HG02763 (cell line): ENCODE measurements around the gene NCOA6.
"Not testable (repeated sequence)": the region's sequence is repeated elsewhere in the genome, so short reads cannot be mapped to it uniquely, and the experiment has no call there.

Experiments
- ATAC-seq: cut with Tn5 transposase; IDR thresholded peaks from one replicate; pipeline ENCODE4 v1.9.1; 2021; ENCODE audit warnings: mild to moderate bottlenecking, moderate library complexity; ENCODE audit not compliant: unreplicated experiment

Gene NCOA6

DNA sequence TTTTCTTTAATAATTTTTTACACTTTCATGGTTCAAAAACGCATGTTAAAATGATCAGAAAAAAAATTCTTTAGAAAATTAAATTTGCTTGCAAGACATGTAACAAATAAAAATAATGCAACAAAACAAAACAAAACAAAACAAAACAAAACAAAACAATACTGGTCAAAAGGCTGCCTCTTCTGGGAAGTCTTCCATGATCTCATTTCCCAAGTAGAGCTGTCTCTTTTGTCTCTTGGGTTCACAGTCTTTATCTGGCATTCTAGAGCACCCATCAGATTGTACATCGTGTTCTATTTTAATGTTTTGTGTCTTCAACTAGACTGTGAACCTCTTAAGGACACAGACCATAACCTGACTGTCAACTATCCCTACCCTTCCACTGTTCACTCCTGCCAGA, 96.0 kb downstream of the NCOA6 start:
- ATAC-seq, result no peak

DNA sequence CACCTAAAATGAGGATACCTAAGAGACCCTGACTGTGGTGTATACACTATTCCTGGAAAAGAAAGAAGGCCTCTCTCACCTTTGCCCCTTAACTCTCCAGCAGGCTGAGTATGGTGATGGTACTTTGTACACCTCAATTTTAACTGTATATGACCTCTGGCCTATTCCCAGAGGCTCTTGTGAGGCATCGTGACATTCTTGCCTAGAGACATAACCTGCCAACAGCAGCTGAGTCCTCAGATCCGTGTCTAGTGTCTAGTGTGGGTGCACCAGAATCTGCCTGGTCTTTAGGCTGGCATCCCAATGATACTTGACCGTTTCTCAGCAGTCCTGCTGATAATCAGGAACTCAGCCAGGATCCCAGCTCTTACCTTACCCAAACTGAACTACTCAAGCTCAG, 101.3 kb downstream of the NCOA6 start:
- ATAC-seq, result no peak

DNA sequence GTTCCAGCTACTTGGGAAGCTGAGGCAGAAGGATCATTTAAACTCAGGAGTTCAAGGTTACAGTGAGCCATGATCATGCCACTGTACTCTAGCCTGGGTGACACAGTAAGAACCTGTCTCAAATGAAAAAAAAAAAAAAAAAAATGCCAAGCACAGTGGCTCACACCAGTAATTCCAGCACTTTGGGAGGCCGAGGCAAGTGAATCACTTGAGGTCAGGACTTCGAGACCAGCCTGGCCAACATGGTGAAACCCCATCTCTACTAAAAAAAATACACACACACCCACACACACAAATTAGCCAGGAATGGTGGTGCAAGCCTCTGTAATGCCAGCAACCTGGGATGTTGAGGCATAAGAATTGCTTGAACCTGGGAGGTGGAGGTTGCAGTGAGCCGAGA, 102.9 kb downstream of the NCOA6 start:
- not testable (repeated sequence) for ATAC-seq

DNA sequence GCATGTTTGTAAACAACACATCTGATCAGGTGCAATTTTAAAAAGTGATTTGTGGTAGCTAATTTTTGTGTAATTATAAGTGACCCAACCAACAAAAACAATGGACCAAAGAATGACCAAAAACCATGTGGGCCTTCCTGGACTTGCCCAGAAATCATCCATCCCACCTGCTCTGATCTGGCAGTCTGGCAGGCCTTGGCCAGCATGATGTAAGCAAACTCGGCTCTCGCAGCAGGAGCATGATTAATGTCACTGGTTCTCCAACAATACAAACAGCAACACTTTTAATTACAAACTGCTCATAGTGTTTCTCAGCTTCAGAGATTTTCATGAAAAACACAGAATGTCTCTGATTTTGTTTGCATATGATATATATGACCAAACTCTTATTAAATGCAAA, 105.2 kb downstream of the NCOA6 start:
- no peak for ATAC-seq

DNA sequence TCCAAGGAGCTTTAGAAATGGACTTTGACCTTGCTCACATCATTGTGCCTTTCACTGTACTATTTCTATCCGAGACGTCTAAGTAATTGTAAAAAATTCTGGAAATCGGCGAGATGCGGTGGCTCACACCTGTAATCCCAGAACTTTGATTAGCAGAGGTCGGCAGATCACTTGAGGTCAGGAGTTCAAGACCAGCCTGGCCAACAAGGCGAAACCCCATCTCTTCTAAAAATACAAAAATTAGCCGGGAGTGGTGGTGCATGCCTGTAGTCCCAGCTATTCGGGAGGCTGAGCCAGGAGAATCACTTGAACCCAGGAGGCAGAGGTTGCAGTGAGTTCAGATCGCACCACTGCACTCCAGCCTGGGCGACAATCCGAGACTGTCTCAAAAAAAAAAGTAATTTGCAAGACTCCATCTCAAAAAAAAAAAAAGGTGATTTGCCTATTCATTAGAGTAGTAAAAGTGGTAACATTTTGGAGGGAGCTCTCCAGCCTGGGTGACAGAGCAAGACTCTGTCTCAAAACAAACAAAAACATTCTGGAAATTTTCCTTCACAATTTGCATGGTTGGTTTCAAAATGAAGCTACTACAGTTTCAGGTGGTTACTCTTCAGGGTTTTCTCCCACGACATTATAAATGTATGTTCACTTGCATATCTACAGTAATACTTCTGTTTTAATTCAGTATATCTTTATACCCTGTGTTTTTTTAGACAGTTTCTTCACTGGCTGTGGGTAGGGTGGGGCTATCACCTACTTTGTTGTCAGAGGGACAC, 106.0 kb downstream of the NCOA6 start:
- ATAC-seq, result peak; percentile 83

DNA sequence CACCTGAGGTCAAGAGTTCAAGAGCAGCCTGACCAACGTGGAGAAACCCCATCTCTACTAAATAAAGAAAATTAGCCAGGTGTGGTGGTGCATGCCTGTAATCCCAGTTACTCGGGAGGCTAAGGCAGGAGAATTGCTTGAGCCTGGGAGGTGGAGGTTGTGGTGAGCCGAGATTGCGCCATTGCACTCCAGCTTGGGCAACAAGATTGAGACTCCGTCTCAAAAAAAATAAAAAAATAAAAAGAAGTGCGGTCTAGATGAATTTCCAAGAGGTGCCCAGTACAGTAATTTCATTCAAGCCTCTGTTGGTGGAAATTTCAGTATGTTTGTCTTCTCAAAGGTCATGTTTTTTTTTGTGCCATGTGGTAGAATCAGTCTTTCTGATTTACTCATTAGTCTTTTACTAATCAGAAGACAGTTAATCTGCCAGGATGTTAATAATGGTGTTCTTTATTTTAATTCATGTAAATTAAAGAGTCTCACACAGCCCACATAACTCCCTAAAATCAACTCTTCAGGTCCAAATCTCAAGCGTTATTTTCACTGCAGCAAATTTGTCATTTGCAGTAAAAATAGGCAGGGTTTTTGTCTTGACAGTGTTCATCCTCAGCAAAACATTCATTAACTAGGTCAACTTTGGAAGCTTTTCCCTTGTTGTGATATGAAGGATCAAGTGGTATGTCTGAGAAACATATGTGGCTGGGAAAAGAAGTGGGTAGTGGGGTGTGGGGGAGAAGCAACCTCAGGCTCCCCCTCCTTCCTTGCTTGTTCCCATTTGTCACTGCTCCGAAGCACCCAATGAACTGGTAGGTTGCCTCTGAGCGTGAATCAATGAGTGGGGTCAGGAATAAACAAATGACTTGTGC, 108.0 kb downstream of the NCOA6 start:
- no peak for ATAC-seq

DNA sequence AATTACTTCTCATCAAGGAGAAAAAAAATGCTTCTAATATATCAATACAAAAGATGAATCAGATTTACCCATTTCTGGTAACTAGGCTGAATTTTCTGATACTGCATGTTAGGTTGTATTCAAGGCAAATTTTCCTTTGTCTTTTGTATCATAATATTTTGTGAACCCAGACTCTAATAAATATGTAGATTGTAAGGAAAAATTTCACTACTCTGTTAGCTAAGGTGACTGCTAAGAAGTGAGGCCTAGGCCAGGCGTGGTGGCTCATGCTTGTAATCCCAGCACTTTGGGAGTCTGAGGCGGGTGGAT, 108.6 kb downstream of the NCOA6 start:
- ATAC-seq, result no peak

DNA sequence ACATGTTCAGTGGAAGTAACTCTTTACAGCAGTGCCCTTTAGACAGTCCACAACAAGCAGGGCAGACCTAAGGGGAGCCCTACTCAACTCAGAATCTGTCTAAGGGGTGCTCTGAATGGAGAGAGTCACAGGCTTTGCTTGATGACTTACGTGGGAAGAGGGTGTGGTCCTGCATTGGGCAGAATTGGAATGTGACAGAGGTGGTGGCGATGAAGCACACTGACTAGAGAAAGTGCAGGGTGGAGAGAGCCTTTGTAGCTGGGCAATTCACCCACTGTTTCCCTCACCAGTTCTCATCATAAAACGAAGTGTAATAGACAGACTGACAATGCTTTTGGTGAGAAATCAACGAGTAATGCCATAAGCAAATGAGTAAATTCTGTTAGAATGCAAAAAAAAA, 110.1 kb downstream of the NCOA6 start:
- no peak for ATAC-seq

DNA sequence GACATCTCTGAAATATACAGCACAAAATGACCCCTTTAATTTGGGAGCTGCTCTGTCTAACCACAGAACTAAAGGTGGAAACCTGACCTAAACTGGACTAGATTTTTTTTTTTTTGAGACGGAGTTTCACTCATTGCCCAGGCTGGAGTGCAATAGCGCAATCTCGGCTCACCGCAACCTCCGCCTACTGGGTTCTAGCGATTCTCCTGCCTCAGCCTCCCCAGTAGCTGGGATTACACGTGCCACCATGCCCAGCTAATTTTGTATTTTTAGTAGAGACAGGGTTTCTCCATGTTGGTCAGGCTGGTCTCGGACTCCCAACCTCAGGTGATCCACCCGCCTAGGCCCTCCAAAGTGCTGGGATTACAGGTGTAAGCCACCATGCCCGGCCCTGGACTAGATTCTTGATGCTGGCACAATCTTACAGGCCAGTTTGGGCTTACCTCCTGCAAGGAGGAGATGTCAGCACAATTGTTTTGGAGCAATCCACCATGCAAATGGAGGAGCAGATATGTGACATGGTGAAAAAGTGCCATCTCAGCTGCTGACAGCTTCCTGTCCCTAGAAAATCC, 111.4 kb downstream of the NCOA6 start:
- ATAC-seq, result not testable (repeated sequence)

DNA sequence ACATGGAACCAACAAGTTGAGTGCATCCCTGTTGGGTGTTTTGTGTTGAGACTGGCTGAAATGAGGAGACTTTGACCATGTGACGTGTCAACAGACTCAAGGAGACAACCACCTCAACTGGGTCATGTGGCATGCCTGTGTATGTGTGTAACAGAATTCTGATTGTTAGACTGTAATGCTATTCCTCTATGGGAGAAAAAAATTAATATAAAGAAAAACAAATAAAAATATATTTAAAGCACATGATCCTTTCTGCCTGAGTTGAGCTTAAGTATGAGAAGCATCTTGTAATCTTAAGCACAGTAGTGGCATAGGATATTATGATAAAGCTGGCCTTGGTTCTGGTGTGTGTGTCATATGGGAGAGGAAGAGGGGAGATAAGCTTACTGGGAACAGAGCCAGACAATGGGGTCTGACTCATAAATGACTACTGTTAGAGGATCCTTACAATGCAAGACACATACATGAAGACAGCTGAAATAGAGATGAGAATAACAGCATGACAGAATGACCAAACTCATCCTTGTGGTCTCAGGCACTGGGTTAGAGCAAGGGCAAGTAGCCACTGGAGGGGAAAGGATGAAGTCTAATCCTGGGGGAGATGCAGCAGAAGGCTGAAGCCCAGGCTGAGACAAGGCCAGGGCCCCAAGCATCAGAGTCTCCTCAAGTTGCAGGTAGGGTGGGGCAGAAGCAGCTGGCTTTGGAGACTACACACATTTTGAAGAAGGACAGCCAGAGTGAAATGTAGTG, 112.1 kb downstream of the NCOA6 start:
- ATAC-seq, result no peak

DNA sequence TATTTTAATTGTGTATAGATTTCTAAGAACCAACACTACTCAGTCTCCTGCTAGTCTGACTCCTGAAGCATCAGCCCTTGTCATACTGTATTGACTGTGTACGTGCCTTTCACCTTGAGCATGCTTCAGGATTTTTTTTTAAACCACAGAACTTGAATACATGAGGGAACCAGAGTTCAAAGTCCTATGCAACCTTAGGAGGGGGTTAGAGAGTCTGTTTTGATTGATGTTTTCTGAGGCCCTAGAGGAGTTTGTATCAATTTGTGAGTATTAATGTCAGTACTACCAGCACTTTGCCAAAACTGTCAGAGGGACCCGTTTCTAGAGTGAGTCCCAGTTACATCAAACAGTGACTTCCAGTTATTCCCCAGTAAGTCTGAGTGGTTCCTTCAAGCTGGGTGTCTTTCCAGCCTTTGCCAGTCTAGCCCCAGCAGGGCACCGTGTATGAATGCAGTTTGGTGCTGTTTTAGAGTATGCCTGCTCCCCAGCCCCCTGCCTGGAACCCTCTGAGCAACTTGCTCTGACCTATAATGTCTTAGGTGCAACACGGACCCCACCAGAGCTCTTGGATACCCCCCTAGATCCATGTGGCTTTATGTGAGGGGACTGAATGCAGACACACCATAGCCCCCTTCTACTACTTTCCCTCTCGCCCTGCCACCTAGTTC, 112.8 kb downstream of the NCOA6 start:
- no peak for ATAC-seq

DNA sequence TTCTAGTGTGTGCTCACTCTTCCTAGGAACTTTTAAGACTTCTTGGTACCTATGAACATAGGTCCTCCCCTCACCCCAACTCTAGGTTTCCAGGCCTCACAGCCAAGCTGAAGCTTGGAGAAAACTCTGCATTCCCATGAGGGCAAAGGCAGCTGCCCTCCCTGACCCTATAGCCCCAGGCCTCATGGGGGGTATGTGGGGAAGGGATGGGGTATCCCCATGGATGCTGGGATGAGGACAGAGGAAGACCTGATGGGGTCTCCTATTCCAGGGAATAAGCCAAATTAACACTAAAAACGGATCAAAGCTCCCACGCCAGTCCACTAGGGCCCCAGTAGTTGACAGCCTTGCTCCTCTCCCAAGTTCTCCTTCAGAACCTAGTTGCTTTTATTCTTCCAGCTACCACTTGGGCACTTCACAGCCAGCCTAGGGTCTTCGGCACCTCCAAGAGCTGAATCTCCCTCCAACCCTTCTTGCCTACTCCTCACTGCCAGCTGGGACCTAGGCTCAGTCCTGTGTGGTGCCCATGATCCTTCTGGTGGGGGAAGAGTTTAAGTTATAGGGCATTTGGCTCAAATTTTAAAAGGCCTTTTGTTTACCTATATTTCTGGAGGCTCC, 113.5 kb downstream of the NCOA6 start:
- no peak for ATAC-seq

DNA sequence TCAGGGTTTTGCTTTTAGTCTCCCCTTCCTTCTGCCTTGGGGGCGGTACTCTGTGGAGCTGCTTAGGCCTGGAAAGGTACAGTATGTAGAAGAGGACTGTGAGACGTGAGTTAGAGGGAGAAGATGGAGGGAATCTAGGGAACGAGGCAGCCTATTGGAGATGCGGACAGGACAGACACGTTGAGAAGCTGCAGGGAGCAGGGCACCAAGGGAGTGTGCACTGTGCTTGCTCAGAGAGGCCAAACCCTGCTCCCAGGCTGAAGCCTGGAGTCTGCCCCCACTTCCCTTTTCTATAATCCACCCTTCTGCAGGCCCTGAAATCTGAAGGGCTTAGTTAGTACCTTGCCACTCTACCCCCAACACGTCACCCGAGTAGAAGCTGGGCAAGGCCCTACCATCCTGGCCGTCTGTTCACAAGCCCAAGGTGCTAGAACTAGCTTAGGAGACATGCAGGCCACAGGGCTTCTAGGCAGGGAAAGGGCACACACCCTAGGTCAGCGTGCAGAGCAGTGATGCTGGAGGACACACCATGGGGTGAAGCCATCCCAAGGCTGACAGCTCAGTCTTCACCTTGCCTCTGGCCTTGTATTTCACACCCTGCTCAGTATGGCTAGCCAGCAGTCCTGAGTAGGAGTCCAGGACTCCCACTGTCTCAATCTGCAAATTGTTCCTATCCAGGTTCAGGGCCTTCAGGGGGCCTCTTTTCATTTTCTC, 114.4 kb downstream of the NCOA6 start:
- no peak for ATAC-seq

DNA sequence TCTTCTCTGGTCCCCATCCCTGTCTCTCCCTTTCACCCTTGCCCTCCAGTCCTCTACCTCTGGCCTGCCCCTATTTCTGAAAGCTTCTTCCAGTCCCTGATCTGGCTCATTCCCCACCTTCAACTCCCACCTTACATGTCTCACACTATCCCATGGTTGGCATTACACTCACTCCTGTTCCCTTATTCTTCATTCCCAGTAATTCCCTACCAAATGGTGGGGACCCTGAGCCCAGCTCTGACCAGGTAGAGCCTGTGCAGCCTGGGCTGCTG, 114.9 kb downstream of the NCOA6 start:
- ATAC-seq, result no peak

DNA sequence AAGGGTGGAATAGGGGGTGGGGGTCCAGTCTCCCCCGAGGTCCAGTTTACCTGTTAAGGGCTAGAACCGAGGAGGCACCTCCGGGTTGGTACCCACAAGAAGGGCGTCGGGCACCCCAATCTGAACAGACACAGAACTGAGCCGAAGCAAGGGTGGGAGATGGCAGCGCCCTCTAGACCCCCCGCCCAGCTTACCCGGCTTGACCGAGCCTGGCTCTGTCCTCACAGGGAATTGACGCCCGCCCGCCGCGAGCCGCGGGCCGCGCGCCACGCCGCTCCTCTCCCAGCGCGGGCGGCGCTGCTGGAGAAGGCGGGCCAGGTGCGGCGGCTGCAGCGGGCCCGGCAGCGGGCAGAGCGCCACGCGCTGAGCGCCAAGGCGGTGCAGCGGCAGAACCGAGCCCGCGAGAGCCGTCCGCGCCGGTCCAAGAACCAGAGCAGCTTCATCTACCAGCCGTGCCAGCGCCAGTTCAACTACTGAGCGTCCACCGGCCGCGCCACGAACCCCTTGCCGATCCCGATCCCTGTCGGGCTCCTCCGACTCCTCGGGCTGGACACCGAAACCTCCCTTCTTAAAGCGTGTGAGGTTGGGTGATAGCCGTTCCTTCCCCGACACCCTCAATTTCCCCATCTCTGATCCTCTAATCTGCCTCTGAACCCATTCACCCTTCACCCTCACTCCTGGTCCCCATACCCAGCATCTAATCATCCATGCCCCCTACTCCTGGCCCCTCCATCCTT, 115.5 kb downstream of the NCOA6 start:
- peak; percentile 36 for ATAC-seq

DNA sequence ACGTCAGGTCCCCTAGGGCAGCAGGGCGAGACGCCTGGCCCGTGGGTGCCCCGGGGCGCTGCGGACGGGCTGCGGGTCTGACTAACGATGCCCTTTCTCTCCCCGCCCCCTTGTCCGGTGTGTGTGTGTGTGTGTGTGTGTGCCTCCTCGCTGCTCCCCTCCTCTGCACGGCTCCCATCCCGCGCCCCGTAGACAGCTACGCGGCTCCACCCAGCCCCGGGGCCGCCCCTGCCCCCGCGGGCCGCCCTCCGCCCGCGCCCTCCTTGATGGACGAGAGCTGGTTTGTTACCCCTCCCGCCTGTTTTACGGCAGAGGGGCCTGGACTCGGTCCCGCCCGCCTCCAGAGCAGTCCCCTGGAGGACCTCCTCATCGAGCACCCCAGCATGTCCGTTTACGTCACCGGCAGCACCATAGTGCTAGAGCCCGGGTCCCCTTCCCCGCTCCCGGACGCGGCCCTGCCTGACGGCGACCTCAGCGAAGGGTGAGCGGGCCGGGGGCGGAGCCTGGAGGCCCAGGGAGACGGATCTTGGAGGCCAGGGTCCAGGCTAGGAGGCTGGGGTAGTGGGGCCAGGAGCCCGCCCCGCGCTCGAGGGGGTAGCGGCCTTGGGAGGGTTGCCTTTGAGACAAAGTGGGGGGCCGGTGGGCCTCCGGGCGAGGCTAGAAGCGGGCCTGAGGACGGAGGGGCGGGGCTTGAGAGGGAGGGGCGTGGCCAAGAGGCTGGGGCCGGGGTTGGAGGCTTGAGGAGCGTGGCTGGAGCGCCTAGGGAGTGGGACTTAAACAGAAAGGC, 116.2 kb downstream of the NCOA6 start:
- ATAC-seq, result peak; percentile 44

DNA sequence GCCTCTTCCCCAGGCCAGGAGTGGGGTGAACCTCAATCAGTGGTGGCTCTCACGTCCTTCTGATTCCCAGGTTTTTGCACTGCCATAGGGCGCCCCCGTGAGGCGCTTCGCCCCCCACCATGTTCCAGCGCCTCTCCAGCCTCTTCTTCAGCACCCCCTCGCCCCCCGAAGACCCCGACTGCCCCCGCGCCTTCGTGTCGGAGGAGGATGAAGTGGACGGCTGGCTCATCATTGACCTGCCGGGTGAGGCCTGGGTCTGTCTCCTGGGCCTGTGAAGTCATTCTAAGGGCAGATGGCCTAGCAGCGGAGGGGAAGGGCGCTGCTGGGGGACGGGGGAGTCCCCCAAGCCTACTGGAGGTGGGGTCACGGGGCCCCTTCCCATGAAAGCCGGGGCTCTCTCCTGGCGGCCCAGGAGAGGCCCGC, 116.8 kb downstream of the NCOA6 start:
- no peak for ATAC-seq
